ENCODE results near the gene F2RL3.

- TF ChIP-seq CTCF (IDR thresholded peaks at IDR 0.05 in 4 of 5, conservative IDR thresholded peaks at IDR 0.05 in 1 of 5) (no peak), POLR2A (IDR thresholded peaks at IDR 0.05) (no peak)
Measured at GRCh38 chr19:16859626-16860025, 29.2 kb upstream of the F2RL3 start.
